Stimulated activated CD4-positive, alpha-beta T cell treated with anti-CD3 and anti-CD28 coated beads, Interleukin-4, amount 100 ng/mL, for 48 hours (primary cell): ENCODE measurements around the gene TUT1.
"Not testable (repeated sequence)": the region's sequence is repeated elsewhere in the genome, so short reads cannot be mapped to it uniquely, and the experiment has no call there.

Experiments
- DNase-seq, 2 donors: peaks; one replicate each; pipeline ENCODE4 v3.0.0-alpha.2; 2020; ENCODE audit warnings: low read depth in 2 of 2

The TUT1 gene

GRCh38 chr11:62591448-62592145, at the start of gene TUT1:
Gene TUT1, minus strand, starts transcription at chr11:62591523. Its CDS starts 38 bp downstream, at chr11:62591485.
- peak; percentile 89 to 92 for DNase-seq

GRCh38 chr11:62632492-62632891, 41.2 kb upstream of the TUT1 start:
- no peak for DNase-seq

GRCh38 chr11:62627713-62628112, 36.4 kb upstream of the TUT1 start:
- DNase-seq = no peak

GRCh38 chr11:62622476-62623089, 31.3 kb upstream of the TUT1 start:
- DNase-seq = no peak

GRCh38 chr11:62621567-62622470, 30.5 kb upstream of the TUT1 start, which contains the start of gene B3GAT3:
Gene B3GAT3, minus strand, starts transcription at chr11:62621986. Its CDS starts 39 bp downstream, at chr11:62621947.
- peak; percentile 94 to 95 for DNase-seq

- DNase-seq = no peak
Measured at GRCh38 chr11:62621027-62621566, 29.8 kb upstream of the TUT1 start.

GRCh38 chr11:62616957-62617356, 25.6 kb upstream of the TUT1 start:
- DNase-seq = not testable (repeated sequence)

GRCh38 chr11:62615521-62615920, 24.2 kb upstream of the TUT1 start:
- DNase-seq = no peak

- DNase-seq = no peak
Measured at GRCh38 chr11:62614275-62614674, 23.0 kb upstream of the TUT1 start.

- no peak for DNase-seq
Measured at GRCh38 chr11:62613291-62613778, 22.0 kb upstream of the TUT1 start.

GRCh38 chr11:62612366-62613290, 21.3 kb upstream of the TUT1 start, which contains the start of the genes EML3 and ROM1:
Gene EML3, minus strand, starts transcription at chr11:62612775. Its CDS starts 318 bp downstream, at chr11:62612457.
Gene ROM1, plus strand, starts transcription at chr11:62613257. Its CDS starts 25 bp downstream, at chr11:62613282.
- DNase-seq = peak; percentile 80 to 84

GRCh38 chr11:62611705-62612365, 20.5 kb upstream of the TUT1 start:
- no peak for DNase-seq

GRCh38 chr11:62610814-62611704, 19.7 kb upstream of the TUT1 start:
- no peak for DNase-seq

GRCh38 chr11:62610403-62610802, 19.1 kb upstream of the TUT1 start:
- DNase-seq = no peak

- no peak for DNase-seq
Measured at GRCh38 chr11:62608776-62609175, 17.5 kb upstream of the TUT1 start.

GRCh38 chr11:62607714-62608113, 16.4 kb upstream of the TUT1 start:
- no peak for DNase-seq

GRCh38 chr11:62605902-62606301, 14.6 kb upstream of the TUT1 start:
- DNase-seq = no peak

GRCh38 chr11:62605467-62605866, 14.1 kb upstream of the TUT1 start:
- DNase-seq = no peak
